Activated CD8-positive, alpha-beta T cell treated with anti-CD3 and anti-CD28 coated beads for 36 hours (primary cell): ENCODE data around the gene SLC8A3. TPM values are rescaled to one million over a fixed set of nuclear protein-coding genes. Genes with fewer than 3 reads are reported as not detected.

Source experiments
- ATAC-seq: fragments of 200-7000 bp; cut with Tn5 transposase; one replicate; pipeline ENCODE4 v1.10.0; 2021; ENCODE audit warnings: mild to moderate bottlenecking, moderate library complexity
- CTCF ChIA-PET: fragments of 350-600 bp; sonication (Branson Sonifier 250); formaldehyde crosslinking; loops from one replicate; lab custom pipeline; 2021; ENCODE audit warnings: antibody characterized with exemption; lab: Charles Lee
- POLR2A ChIA-PET: fragments of 350-600 bp; sonication (Branson Sonifier 250); formaldehyde crosslinking; loops from one replicate; lab custom pipeline; 2021; ENCODE audit warnings: antibody characterized with exemption; lab: Charles Lee
- DNase-seq: peaks from one replicate; pipeline ENCODE4 v3.0.0-alpha.2; 2020
- H3K27ac Mint-ChIP-seq: one replicate; pipeline ENCODE4 v1.8.0; 2021; ENCODE audit warnings: mild to moderate bottlenecking, mixed read lengths
- H3K27me3 Mint-ChIP-seq: one replicate; pipeline ENCODE4 v1.8.0; 2021; ENCODE audit warnings: mixed read lengths
- H3K36me3 Mint-ChIP-seq: one replicate; pipeline ENCODE4 v1.8.0; 2021; ENCODE audit warnings: low read depth, mixed read lengths
- H3K4me1 Mint-ChIP-seq: one replicate; pipeline ENCODE4 v1.8.0; 2021; ENCODE audit warnings: low read depth, mixed read lengths
- H3K4me3 Mint-ChIP-seq: one replicate; pipeline ENCODE4 v1.8.0; 2021; ENCODE audit warnings: mild to moderate bottlenecking, moderate library complexity, mixed read lengths
- H3K9me3 Mint-ChIP-seq: one replicate; pipeline ENCODE4 v1.8.0; 2021; ENCODE audit warnings: mixed read lengths
- intact Hi-C: fragments of 100-400 bp; cut with micrococcal nuclease; formaldehyde crosslinking; loops from one replicate; pipeline ENCODE4 v1.10.0; 2022
- total RNA-seq, 2 experiments: library from RNA; stranded (reverse); gene quantifications; one replicate each; pipeline ENCODE4 v1.2.3, GENCODE V29; 2021
- TF ChIP-seq, protein P1 (sequence below): fragments of 200-600 bp; IDR thresholded peaks from one replicate; pipeline ENCODE4 v1.8.0; 2022; ENCODE audit warnings: antibody characterized with exemption, mild to moderate bottlenecking

The SLC8A3 gene
- total RNA-seq, 2 experiments from 2014 or later: 0.54 TPM

DNA sequence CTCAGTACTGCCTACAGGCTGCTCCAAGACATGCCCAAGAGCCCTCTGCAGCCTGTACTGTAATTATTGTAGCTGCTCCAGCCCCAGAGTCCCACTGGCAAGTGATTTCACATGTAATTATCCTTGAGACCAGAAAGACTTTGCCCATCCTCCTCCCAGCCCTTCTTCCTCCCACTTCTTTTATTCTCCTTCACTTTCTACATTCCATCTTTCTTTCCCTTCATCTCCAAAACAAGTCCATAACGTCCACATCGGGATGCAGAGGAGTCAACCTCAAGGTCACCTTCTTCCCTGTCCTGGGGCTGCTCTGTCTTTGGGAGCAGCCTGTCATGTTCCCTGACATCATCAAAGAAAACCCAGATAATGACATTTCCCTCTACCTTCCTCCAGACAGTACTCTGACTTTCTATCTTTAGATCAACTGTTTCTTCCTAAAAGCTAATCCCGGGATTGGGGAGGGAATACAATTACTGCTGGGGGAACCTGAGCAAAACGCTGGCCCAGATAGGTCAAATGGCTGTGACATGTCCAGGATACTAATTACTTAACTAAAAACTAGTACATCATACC lies 39.1 kb downstream of the SLC8A3 start:
- Mint-ChIP-seq H3K27ac (no peak overlapping the region), H3K9me3 (no peaks in the 10 kb centered on the region), H3K36me3 (no peaks in the 10 kb centered on the region), H3K27me3 (peaks cover 8% of the 10 kb centered on the region), H3K4me1 (no peaks in the 10 kb centered on the region), H3K4me3 (no peak overlapping the region)
- ATAC-seq (no peak), DNase-seq (no peak)
- intact Hi-C loops: no loop called here
- ChIA-PET CTCF (no interaction called here), POLR2A (interaction anchor here (0.5 kb wide), 1 partner anchor 122 kb away, joined by 3 read pairs; no protein-coding TSS in a partner anchor)
- TF ChIP-seq, protein P1, sequence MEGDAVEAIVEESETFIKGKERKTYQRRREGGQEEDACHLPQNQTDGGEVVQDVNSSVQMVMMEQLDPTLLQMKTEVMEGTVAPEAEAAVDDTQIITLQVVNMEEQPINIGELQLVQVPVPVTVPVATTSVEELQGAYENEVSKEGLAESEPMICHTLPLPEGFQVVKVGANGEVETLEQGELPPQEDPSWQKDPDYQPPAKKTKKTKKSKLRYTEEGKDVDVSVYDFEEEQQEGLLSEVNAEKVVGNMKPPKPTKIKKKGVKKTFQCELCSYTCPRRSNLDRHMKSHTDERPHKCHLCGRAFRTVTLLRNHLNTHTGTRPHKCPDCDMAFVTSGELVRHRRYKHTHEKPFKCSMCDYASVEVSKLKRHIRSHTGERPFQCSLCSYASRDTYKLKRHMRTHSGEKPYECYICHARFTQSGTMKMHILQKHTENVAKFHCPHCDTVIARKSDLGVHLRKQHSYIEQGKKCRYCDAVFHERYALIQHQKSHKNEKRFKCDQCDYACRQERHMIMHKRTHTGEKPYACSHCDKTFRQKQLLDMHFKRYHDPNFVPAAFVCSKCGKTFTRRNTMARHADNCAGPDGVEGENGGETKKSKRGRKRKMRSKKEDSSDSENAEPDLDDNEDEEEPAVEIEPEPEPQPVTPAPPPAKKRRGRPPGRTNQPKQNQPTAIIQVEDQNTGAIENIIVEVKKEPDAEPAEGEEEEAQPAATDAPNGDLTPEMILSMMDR: no peak

DNA sequence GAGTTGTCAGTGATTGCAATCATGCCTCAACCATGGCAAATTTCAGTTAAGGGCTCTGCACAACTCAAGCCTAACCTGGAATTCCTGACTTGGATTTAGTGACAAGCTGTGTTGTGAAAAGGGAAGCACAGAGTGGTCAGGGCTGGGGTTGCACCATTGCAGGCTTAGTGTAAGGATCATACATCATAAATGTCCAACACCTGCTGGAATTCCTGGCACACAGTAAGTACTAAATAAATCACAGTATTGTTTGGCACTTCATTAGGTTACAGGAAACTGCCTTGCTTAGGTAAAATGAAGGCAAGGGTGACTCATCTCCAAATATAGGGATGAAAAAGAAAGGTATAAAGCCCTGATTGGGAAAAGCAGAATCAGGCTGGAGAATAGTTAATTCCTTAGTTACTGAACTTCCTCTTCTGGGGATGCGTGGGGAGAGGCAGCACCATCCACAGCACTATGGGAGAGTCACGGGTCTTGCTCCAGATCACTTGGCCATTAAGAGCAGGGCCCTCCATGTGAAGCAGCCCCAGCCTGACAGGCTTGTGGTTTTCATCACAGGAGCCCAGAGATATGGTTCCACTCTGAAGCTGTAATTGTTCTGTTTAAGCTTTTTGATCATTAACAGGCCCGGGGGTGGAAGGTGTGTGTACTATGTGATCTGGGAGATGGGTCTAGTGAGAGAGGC lies 39.7 kb downstream of the SLC8A3 start:
- intact Hi-C loops: no loop called here
- H3K4me1 Mint-ChIP-seq: no peaks in the 10 kb centered on the region
- DNase-seq (no peak), ATAC-seq (no peak)
- peaks cover 8% of the 10 kb centered on the region for H3K27me3 Mint-ChIP-seq
- H3K4me3 Mint-ChIP-seq: no peak overlapping the region
- POLR2A ChIA-PET: interaction anchor here (0.5 kb wide), 1 partner anchor 123 kb away, joined by 3 read pairs; no protein-coding TSS in a partner anchor
- H3K9me3 Mint-ChIP-seq: no peaks in the 10 kb centered on the region
- H3K36me3 Mint-ChIP-seq: no peaks in the 10 kb centered on the region
- CTCF ChIA-PET: no interaction called here
- TF ChIP-seq, protein P1: no peak
- H3K27ac Mint-ChIP-seq: no peak overlapping the region

DNA sequence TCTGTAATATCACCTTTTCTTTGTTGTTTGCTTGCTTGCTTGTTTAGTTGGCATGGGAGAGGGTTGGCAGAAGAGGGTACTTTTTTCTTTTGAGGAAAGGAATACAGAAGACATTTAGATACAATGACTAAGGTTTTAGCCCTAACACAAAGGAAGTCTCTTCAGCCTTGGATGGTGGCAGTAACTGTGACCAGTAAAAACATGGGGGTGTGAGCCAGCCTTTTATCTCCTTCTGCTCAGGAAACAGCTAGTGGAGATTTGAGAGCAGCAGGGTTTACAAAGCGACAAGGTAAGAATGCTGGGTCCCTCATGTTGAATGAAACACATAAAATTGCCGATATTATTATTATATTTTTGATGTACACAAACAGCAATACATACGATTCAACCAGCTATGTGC lies 40.4 kb downstream of the SLC8A3 start:
- ChIA-PET POLR2A (no interaction called here), CTCF (no interaction called here)
- intact Hi-C loops: no loop called here
- peaks cover 8% of the 10 kb centered on the region for H3K27me3 Mint-ChIP-seq
- H3K27ac Mint-ChIP-seq: no peak overlapping the region
- H3K36me3 Mint-ChIP-seq: no peaks in the 10 kb centered on the region
- ATAC-seq (no peak), DNase-seq (no peak)
- TF ChIP-seq, protein P1: no peak
- H3K4me3 Mint-ChIP-seq: no peak overlapping the region
- no peaks in the 10 kb centered on the region for H3K4me1 Mint-ChIP-seq
- no peaks in the 10 kb centered on the region for H3K9me3 Mint-ChIP-seq

DNA sequence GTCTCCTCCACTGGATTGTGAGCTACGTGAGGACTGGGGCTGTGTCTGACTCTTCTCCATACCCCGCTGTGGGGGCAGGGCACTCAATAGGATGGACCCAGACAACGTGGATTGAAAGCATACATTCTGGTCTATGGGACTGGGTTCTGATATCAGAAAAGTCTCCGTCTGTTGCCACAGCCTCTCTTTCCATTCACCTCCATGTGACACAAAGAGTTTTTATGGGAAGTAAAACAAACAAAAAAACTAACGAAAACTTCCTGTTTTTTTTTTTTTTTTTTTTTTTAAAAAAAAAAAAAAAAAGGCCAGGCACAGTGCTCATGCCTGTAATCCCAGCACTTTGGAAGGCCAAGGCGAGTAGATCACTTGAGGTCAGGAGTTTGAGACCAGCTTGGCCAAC lies 44.7 kb downstream of the SLC8A3 start:
- TF ChIP-seq, protein P1: no peak
- H3K27ac Mint-ChIP-seq: no peak overlapping the region
- CTCF ChIA-PET: no interaction called here
- H3K9me3 Mint-ChIP-seq: no peaks in the 10 kb centered on the region
- ATAC-seq (no peak), DNase-seq (no peak)
- peaks cover 2% of the 10 kb centered on the region for H3K4me1 Mint-ChIP-seq
- no peak overlapping the region for H3K4me3 Mint-ChIP-seq
- peaks cover 12% of the 10 kb centered on the region for H3K27me3 Mint-ChIP-seq
- intact Hi-C loops: no loop called here
- H3K36me3 Mint-ChIP-seq: no peaks in the 10 kb centered on the region
- POLR2A ChIA-PET: no interaction called here

DNA sequence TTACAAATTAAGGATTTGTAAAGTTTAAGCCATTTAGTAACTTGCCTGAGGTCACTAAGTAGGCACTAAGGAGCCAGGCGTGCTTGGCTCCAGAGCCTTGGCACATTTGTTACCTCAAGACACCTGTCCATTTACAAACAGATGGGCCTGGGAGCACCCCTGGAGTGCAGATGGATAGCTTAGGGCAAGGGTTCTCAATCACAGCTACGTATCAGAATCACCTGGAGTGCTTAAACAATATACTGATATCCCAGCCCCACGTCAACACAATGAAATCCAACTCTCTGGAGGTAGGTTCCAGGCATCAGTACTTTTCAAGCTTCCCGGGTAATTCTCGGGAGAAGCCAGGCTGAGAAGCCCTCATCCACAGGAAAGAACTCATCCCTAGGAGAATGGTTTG lies 45.4 kb downstream of the SLC8A3 start:
- intact Hi-C loops: no loop called here
- DNase-seq (no peak), ATAC-seq (no peak)
- H3K27me3 Mint-ChIP-seq: peaks cover 11% of the 10 kb centered on the region
- POLR2A ChIA-PET: no interaction called here
- no peaks in the 10 kb centered on the region for H3K9me3 Mint-ChIP-seq
- H3K4me3 Mint-ChIP-seq: no peak overlapping the region
- H3K27ac Mint-ChIP-seq: no peak overlapping the region
- TF ChIP-seq, protein P1: no peak
- peaks cover 2% of the 10 kb centered on the region for H3K4me1 Mint-ChIP-seq
- CTCF ChIA-PET: interaction anchor here (0.9 kb wide), 1 partner anchor 13 kb away, joined by 4 read pairs; no protein-coding TSS in a partner anchor
- no peaks in the 10 kb centered on the region for H3K36me3 Mint-ChIP-seq
